DOHH2 (cell line): ENCODE measurements around the gene PLB1.

Source experiments
- H3F3A ChIP-seq: fragments of 200-600 bp; sonication (generic), shearing (Covaris generic); 2 replicates; pipeline ENCODE4 v1.6.0; 2016; ENCODE audit warnings: antibody characterized with exemption, mild to moderate bottlenecking; ENCODE audit not compliant: control insufficient read depth, insufficient read depth
- H3K27ac ChIP-seq: fragments of 200-600 bp; sonication (generic); 2 replicates; pipeline ENCODE4 v1.5.1; 2014; ENCODE audit warnings: low read depth, mild to moderate bottlenecking, low read length, moderate library complexity
- H3K27me3 ChIP-seq: fragments of 200-600 bp; sonication (generic); 2 replicates; pipeline ENCODE4 v1.6.1; 2014; ENCODE audit warnings: mild to moderate bottlenecking, low read length, mixed read lengths; ENCODE audit not compliant: control insufficient read depth
- H3K36me3 ChIP-seq: fragments of 200-600 bp; sonication (generic); 2 replicates; pipeline ENCODE4 v1.6.1; 2014; ENCODE audit warnings: mild to moderate bottlenecking, low read length, moderate library complexity, mixed read lengths; ENCODE audit not compliant: control insufficient read depth
- H3K4me1 ChIP-seq: fragments of 200-600 bp; sonication (generic); 2 replicates; pipeline ENCODE4 v1.6.1; 2014; ENCODE audit warnings: mild to moderate bottlenecking, low read length, mixed read lengths; ENCODE audit not compliant: control insufficient read depth
- H3K4me2 ChIP-seq: fragments of 200-600 bp; sonication (generic); 2 replicates; pipeline ENCODE4 v1.6.0; 2014; ENCODE audit warnings: mild to moderate bottlenecking, low read length, moderate library complexity
- H3K4me3 ChIP-seq: fragments of 200-600 bp; sonication (generic); 2 replicates; pipeline ENCODE4 v1.5.1; 2014; ENCODE audit warnings: mild to moderate bottlenecking, low read length, mixed read lengths
- H3K79me2 ChIP-seq: fragments of 200-600 bp; sonication (generic); 2 replicates; pipeline ENCODE4 v1.6.1; 2014; ENCODE audit warnings: mild to moderate bottlenecking, low read length, mixed read lengths; ENCODE audit not compliant: control insufficient read depth
- H3K9me2 ChIP-seq: fragments of 200-600 bp; sonication (generic); replicated peaks from 2 replicates; pipeline ENCODE4 v1.6.1; 2014; ENCODE audit warnings: mild to moderate bottlenecking, low read length, mixed read lengths; ENCODE audit not compliant: control insufficient read depth
- H3K9me3 ChIP-seq: fragments of 200-600 bp; sonication (generic); 2 replicates; pipeline ENCODE4 v1.6.1; 2014; ENCODE audit warnings: antibody characterized with exemption, low read length, mixed read lengths; ENCODE audit not compliant: control insufficient read depth, insufficient read depth
- H4K20me1 ChIP-seq: fragments of 200-600 bp; sonication (generic); 2 replicates; pipeline ENCODE4 v1.6.0; 2014; ENCODE audit warnings: low read depth, mild to moderate bottlenecking, antibody characterized with exemption, low read length, moderate library complexity; ENCODE audit not compliant: control insufficient read depth, insufficient read depth
- EZH2phosphoT487 ChIP-seq: fragments of 200-600 bp; sonication (generic); IDR thresholded peaks from 2 replicates; pipeline ENCODE4 v1.6.1; 2017; ENCODE audit warnings: borderline replicate concordance, mild to moderate bottlenecking, antibody characterized with exemption, low read length, moderate library complexity, mixed read lengths
- TF ChIP-seq, protein P1 (sequence below): fragments of 200-600 bp; sonication (generic); IDR thresholded peaks from one replicate; pipeline ENCODE4 v1.5.1; 2014; ENCODE audit warnings: antibody characterized with exemption, mild to moderate bottlenecking, low read depth, low read length; ENCODE audit not compliant: poor library complexity, severe bottlenecking

PLB1 gene

DNA sequence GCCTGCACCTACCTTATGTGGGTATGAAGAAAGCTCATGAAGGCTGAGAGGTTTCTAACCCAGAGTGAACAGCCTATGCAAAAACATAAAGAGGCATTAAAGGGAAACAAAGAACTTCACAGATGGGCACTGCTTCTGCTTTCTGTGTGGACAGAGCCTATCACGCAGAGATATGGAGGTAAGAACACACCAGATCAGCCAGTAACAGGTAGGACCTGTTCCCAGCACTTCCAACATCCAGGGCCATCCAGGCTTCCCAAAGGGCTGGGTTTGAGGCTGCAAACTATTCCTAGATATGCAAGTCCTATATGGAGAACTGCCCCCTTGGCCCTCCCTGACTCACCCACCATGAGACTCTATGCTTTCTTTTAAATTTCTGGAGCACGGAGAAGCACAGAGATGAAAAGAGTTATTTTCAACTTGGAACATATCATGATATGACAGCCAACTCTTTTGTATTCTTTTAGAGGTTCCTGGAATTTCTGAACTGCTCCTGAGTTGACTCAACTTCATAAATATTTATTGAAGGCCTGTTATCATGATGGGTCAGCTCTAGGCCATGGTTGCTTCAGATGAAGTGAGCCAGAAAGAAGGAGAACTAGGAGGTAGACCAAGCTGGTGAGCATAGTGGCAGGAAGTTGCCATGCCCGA, 178.3 kb downstream of the PLB1 start:
- no peak for TF ChIP-seq EZH2phosphoT487
- TF ChIP-seq, protein P1, sequence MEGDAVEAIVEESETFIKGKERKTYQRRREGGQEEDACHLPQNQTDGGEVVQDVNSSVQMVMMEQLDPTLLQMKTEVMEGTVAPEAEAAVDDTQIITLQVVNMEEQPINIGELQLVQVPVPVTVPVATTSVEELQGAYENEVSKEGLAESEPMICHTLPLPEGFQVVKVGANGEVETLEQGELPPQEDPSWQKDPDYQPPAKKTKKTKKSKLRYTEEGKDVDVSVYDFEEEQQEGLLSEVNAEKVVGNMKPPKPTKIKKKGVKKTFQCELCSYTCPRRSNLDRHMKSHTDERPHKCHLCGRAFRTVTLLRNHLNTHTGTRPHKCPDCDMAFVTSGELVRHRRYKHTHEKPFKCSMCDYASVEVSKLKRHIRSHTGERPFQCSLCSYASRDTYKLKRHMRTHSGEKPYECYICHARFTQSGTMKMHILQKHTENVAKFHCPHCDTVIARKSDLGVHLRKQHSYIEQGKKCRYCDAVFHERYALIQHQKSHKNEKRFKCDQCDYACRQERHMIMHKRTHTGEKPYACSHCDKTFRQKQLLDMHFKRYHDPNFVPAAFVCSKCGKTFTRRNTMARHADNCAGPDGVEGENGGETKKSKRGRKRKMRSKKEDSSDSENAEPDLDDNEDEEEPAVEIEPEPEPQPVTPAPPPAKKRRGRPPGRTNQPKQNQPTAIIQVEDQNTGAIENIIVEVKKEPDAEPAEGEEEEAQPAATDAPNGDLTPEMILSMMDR, result no peak

DNA sequence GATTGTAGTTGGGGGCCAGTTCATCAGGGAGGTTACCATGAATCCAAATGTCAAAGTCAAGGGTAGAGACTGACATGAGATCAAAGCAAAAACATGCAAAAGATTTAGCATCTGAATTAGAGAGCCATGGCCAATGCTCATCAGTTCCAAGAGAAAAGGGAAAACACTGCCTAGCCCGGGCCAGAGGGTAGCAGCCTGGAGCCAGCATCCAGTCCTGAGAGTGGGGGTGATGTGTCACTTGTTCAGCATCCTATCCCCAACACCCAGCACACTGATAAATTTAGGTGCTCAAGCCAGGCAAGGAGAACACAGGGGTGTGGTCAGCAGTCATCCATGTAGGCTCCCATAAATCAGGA, 178.8 kb downstream of the PLB1 start:
- Histone ChIP-seq H3K4me3 (no peak overlapping the region), H3K36me3 (no peaks in the 10 kb centered on the region), H3K27ac (no peak overlapping the region), H3K9me3 (no peaks in the 10 kb centered on the region), H3K4me1 (no peaks in the 10 kb centered on the region), H3K4me2 (no peak overlapping the region), H3F3A (no peaks in the 10 kb centered on the region), H3K79me2 (no peaks in the 10 kb centered on the region), H4K20me1 (no peaks in the 10 kb centered on the region), H3K9me2 (no peaks in the 10 kb centered on the region), H3K27me3 (no peaks in the 10 kb centered on the region)
- TF ChIP-seq, protein P1, result no peak
- no peak for TF ChIP-seq EZH2phosphoT487

More for the DNA sequence above, 178.3 kb downstream of the PLB1 start:
- no peak overlapping the region for H3K4me2 ChIP-seq
- H3K27ac ChIP-seq, result no peak overlapping the region
- H4K20me1 ChIP-seq, result no peaks in the 10 kb centered on the region
- H3K36me3 ChIP-seq, result no peaks in the 10 kb centered on the region
- H3K27me3 ChIP-seq, result no peaks in the 10 kb centered on the region
- no peaks in the 10 kb centered on the region for H3K4me1 ChIP-seq
- no peaks in the 10 kb centered on the region for H3K9me3 ChIP-seq
- no peaks in the 10 kb centered on the region for H3K79me2 ChIP-seq
- H3K4me3 ChIP-seq, result no peak overlapping the region
- H3K9me2 ChIP-seq, result no peaks in the 10 kb centered on the region
- no peaks in the 10 kb centered on the region for H3F3A ChIP-seq

DNA sequence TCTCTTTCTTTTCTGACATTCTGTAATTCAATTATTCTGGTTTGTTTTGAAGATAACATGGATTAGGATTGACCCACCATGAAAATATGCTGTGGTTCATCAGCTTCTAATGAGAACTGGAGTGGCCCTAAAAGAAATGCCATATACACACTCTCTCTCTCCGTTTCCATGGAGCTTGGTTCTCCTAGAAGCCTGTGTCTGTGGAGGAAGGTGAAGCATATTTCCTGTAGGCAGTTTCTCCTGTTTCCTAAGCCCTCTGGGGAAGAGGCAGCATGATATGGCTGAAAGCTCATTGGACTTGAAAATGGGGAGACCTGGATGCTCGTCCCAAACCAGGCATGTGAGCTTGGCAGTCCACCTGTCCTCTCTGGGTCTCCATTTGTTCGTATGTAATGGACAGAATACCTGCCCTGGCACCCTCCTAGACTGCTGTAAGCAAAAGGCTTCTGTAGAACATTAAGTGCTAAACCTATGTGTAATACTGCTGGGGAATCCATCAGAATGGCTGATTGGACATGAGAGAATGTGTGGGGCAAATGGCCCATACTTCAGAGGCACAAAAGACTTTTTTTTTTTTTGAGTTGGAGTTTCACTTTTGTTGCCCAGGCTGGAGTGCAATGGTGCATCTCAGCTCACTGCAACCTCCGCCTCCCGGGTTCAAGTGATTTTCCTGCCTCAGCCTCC, 180.4 kb downstream of the PLB1 start:
- H3K4me2 ChIP-seq, result no peak overlapping the region
- no peaks in the 10 kb centered on the region for H4K20me1 ChIP-seq
- H3K9me2 ChIP-seq, result no peaks in the 10 kb centered on the region
- no peak overlapping the region for H3K27ac ChIP-seq
- no peaks in the 10 kb centered on the region for H3F3A ChIP-seq
- no peaks in the 10 kb centered on the region for H3K79me2 ChIP-seq
- no peaks in the 10 kb centered on the region for H3K27me3 ChIP-seq
- TF ChIP-seq EZH2phosphoT487, result no peak
- TF ChIP-seq, protein P1, result no peak
- H3K36me3 ChIP-seq, result no peaks in the 10 kb centered on the region
- H3K4me1 ChIP-seq, result no peaks in the 10 kb centered on the region
- H3K9me3 ChIP-seq, result no peaks in the 10 kb centered on the region
- H3K4me3 ChIP-seq, result no peak overlapping the region
